Renal cortical epithelial cell (primary cell): ENCODE measurements around the gene SORCS2. TPM values are rescaled to one million over a fixed set of nuclear protein-coding genes. Genes with fewer than 3 reads are reported as not detected.

Experiments used
- DNase-seq: peaks from one replicate; pipeline ENCODE4 v3.0.0-alpha.2; 2011; ENCODE audit warnings: low read depth
- total RNA-seq: library from RNA; depleted of rRNA; stranded (reverse); fragments of >200 nt; gene quantifications from 2 replicates; pipeline ENCODE4 v1.2.3, GENCODE V29; 2014

Gene SORCS2
- total RNA-seq, 1 donor from 2014 or later = 11.0 TPM

DNA sequence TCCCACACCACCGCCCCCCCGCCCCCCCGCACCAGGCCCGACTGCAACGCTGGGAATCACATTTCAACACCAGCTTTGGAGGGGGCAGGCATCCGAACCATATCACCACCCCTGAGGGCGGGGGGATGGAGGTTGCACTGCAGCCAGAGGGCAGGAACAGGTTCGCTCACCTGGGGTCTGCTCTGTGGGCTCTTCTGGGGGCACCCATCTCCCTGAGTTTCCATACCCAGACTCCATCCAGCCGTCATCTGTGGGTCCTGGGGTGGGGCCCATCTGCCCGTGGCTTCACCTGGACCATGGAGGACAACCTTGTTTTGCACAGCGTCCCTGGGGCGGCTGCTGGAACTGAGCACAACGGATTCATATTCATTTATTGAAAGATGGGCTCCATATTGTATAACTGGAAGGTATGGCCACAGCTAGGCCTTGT is 235.5 kb downstream of the SORCS2 start:
- no peak for DNase-seq

DNA sequence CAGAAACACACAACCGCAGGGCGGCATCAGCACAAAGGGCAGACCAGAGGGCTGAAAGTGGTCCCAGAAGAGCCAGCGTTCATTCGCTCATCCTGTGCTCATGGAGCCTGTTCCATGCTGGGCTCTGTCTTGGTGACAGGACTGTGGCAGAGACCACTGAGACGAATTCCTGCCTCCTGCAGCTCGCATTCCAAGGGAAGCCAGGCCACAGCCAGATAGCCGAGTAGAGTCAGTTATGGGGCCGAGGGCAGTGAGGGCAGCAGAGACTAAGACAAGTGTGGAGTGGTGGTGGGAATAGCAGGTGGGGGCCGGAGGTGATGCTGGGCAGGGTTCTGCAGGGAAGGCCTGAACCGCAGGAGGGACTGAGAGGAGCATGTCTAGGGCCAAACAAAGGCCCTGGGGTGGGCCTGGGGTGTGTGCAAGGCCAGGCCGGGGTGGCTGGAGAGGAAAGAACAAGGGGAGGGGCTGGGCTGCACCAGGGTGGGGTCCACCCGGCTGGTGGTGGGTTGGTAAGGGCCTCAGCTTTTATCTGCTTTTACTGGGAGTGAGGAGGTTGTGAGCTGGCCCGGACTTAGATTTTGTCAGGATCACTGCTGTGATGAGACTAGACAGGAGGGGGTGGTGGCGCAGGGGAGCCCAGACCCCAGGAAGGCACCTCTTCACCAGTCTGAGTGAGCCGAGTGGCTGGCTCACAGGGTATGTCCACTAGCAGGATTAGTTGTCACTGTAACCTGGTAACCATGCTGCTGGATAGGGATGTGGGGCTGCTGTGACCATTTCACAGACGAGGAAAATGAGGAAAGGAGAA is 236.1 kb downstream of the SORCS2 start:
- no peak for DNase-seq

DNA sequence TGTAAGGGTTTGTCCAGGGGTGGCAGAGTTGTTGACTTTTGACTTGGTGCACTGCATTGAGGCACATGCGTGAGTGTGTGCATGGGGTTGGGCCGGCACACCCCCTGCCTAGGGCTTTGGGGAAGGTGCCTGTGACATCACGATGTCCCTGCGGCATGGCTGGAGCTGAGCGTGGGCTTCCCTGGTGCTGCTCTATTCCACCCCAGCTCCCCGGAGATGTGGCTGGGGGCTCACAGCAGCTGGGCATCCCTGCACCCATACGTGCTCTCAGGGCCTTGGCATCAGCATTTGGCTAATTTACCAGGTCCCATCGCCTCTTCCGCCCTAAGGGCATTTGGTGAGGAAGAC is 236.7 kb downstream of the SORCS2 start:
- no peak for DNase-seq

GRCh38 chr4:7429601-7430078 is 237.3 kb downstream of the SORCS2 start:
- DNase-seq = no peak

DNA sequence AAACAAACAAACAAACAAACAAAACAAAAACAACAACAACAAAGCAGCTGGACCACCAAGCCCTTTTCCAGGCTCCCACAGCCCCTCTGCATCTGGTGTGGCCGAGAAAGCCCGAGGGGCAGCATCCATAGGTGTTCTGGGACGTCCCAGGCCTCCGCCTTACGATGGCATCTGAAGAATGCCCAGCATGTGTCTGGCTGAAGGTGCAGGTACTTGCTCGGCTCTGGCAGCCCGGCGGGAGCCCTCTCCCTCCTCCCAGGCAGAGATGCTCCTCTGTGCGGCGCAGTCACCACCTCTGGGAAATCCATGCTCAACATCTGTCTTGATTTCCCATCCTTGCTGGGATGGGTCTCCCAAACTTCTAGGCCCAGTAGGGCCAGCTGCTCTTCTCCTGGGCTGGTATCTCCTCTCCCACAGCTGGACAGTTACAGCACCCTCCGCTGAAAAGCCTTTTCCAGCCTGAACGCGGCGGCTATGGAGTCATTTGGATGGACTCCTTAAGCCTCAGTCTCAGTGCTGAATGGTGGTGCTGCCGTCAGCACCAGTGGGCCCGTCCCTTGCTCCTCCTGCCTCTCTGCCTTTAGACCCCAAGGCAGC is 238.1 kb downstream of the SORCS2 start:
- DNase-seq = no peak

- DNase-seq = no peak
These were observed 238.8 kb downstream of the SORCS2 start for GRCh38 chr4:7430965-7431695.

DNA sequence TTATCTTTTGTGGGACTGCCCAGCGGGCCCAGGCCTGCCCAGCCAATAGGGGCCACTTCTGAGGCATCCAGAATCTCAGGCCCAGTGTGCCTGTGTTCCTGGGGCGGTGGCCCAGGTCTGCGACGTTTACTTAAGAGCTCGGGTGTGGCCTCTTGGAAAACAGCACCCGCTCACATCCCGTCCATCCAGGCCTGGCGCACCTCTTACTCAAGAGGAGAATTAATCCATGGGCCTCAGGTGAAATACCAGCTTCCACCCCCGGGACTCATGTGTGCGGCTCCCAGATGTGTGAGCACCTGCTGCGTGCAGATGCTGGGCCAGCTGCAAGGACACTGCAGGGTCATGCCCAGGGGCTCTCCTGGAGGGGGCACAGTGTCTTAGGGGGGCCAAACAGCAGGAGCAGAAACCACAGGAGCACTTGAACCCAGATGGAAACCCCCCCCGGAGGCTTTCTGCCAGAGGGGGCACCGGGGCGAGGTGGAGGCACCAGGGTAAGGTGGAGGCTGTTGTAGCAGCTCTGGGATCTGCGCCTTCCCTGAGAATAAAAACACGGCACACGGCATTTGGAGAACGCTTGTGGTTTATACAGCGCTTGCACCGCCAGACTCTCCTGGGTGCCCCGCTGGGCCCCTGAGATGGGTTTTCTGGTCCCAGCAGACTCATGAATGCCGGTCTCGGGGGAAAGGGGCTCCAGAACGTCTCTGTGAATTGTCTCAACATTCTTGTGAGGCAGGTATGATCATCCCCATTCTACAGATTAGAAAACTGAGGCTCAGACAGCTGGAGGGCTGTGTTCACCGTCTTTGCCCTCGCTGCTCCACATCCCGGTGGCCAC is 239.6 kb downstream of the SORCS2 start:
- DNase-seq = no peak

GRCh38 chr4:7432531-7433375 is 240.4 kb downstream of the SORCS2 start:
- no peak for DNase-seq

GRCh38 chr4:7433376-7434140 is 241.2 kb downstream of the SORCS2 start:
- DNase-seq = no peak

GRCh38 chr4:7434141-7434765 is 241.9 kb downstream of the SORCS2 start:
- DNase-seq = no peak

DNA sequence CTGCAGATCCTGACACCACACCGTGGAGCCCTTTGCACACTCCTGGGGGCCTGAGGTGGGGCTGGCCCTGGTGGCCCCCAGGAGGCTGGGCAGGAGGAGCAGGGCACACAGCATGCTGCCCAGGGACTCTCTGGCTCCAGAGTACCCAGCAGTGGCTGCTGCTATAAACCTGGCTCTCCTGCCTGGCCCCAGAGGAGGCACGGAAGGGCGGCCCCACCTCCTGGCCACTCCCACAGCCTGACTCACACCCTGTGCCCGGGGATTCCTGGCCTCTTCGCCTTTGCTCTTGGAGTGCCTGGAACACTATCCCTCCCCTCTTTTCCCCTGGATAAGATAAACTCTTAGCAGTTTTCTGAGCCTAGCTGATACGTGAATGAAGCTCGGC is 242.4 kb downstream of the SORCS2 start, which contains the start of gene PSAPL1:
TSS of gene PSAPL1 (minus strand) at position 165 of the 385 bp plus-strand sequence. CDS start at position 114, 51 bp downstream.
- peak; percentile 11 for DNase-seq

- no peak for DNase-seq
These were observed 243.2 kb downstream of the SORCS2 start for GRCh38 chr4:7435471-7436061.

- no peak for DNase-seq
These were observed 243.9 kb downstream of the SORCS2 start for GRCh38 chr4:7436256-7436655.

DNA sequence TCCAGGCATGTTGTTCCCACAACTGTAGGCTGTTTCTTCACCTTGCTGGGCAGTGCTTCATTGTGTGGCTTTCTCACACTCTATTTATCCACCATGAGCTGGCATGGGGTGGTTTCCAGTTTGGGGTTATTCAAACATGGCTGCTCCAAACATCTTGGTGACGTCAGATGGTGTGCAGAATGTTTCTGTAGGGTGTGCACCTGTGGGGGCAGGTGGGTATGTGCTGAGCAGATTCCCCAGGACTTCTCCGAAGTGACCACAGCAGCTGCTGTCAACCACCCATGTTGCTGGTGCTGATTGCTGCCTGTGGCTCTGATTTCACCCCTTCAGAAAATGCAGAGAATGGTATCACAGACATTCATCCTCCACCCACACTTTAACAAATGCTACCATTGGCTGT is 247.4 kb downstream of the SORCS2 start:
- DNase-seq = no peak

DNA sequence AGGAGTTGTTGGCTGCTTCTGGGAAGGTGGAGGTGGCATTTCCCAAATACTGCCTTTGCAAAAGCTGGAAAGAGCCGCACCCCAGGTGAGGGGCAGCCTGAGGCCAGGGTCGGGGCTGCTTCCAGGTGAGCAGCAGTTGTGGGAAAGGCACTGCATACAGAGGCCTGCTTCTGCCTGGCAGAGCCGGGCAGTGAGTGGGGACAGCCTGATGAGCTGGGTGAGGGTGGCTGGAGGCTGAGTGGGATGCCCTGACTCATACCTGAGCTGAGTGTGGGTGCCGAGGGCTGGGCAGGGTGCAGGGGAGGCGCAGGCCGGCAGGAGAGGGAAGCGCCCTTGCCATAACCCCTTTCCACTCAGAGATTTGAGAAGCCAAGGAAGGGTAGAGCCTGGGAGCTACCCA is 248.9 kb downstream of the SORCS2 start:
- no peak for DNase-seq

DNA sequence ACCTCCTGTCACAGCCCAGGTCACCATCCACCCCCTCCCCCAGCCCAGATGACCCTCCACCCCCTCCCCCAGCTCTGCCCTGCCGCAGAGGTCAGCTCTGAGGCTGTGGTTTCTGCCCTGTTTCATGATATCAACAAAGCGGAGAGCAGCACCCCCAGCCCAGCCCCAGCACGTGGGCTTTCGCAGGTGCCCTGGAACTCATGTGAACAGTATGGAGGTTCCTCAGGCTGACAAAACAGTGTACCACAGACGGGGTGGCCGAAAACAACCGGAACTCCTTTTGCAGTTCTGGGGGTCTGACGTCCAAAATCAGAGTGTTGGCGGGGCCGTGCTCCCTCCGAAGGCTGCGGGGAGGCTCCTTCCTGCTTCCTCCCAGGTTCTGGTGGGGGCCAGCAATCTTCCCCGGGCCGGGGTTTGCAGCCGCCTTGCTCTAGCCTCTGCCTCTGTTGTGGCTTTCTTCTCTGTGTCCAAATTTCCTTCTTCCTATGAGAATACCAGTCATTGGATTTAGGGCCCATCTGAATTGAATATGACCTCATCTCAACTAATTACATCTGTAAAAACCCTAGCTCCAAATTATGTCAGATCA is 250.3 kb downstream of the SORCS2 start:
- no peak for DNase-seq

GRCh38 chr4:7444314-7444713 is 252.0 kb downstream of the SORCS2 start:
- DNase-seq = no peak

- DNase-seq = no peak
These were observed 252.4 kb downstream of the SORCS2 start for GRCh38 chr4:7444731-7445130.

GRCh38 chr4:7447236-7447635 is 254.9 kb downstream of the SORCS2 start:
- no peak for DNase-seq
